Right lobe of liver (tissue), 4 donors: ENCODE data around the gene OPTC.

Source experiments
- POLR2A ChIP-seq: fragments of 450-650 bp; IDR thresholded peaks from one replicate; pipeline ENCODE4 v1.6.1; 2017; ENCODE audit warnings: antibody characterized with exemption, mild to moderate bottlenecking
- TF ChIP-seq, protein P1 (sequence below), 4 donors: fragments of 200-600 bp in 3 of 4; fragments of 450-650 bp in 1 of 4; IDR thresholded peaks; one replicate each; pipeline versions ENCODE4 v1.5.1 to v1.8.0; 2016 to 2022; ENCODE audit warnings: antibody characterized with exemption in 4 of 4, mild to moderate bottlenecking in 2 of 4
- donor health status: DM: no; HTN: no; CAD: no.
- donor health status: DM: no; HTN: no; CAD: no.
- donor health status: DM: no; HTN: yes; CAD: no.

DNA sequence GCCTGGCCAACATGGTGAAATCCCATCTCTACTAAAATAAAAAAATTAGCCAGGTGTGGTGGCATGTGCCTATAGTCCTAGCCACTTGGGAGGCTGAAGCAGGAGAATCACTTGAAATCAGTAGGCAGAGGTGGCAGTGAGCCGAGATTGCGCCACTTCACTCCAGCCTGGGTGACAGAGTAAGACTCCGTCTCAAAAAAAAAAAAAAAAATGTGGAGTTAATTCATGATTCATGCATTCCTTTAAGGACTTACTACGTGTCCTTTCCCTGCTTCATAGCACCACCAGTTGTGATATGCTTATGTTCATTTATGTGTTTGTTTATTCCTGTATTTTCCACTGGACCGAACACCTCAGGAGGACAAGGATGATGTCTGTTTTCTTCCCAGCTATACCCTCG is 31.1 kb upstream of the OPTC start:
- no peak for TF ChIP-seq POLR2A
- TF ChIP-seq, protein P1, sequence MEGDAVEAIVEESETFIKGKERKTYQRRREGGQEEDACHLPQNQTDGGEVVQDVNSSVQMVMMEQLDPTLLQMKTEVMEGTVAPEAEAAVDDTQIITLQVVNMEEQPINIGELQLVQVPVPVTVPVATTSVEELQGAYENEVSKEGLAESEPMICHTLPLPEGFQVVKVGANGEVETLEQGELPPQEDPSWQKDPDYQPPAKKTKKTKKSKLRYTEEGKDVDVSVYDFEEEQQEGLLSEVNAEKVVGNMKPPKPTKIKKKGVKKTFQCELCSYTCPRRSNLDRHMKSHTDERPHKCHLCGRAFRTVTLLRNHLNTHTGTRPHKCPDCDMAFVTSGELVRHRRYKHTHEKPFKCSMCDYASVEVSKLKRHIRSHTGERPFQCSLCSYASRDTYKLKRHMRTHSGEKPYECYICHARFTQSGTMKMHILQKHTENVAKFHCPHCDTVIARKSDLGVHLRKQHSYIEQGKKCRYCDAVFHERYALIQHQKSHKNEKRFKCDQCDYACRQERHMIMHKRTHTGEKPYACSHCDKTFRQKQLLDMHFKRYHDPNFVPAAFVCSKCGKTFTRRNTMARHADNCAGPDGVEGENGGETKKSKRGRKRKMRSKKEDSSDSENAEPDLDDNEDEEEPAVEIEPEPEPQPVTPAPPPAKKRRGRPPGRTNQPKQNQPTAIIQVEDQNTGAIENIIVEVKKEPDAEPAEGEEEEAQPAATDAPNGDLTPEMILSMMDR (IDR thresholded peaks at IDR 0.05): no peak
